ENCODE measurements around the gene TKT.

GRCh38 chr3:53230789-53231188, 25.0 kb downstream of the TKT start:
- TF ChIP-seq POLR2A (IDR thresholded peaks at IDR 0.05; ENCODE audit: borderline replicate concordance, extremely low read depth, insufficient read depth, insufficient read length), result no peak
- no peak for TF ChIP-seq CTCF (IDR thresholded peaks at IDR 0.05 in 2 of 3, conservative IDR thresholded peaks at IDR 0.05 in 1 of 3; ENCODE audit: borderline replicate concordance in 1 of 3, insufficient read depth in 1 of 3, low read depth in 2 of 3, low read length in 2 of 3)
- no peak for TF ChIP-seq YY1 (IDR thresholded peaks at IDR 0.05; ENCODE audit: extremely low read depth, insufficient replicate concordance, low read depth, low read length)
- TF ChIP-seq ZBTB33 (IDR thresholded peaks at IDR 0.05; ENCODE audit: extremely low read depth, insufficient replicate concordance, low read length), result no peak
- no peak for TF ChIP-seq REST (IDR thresholded peaks at IDR 0.05; ENCODE audit: low read depth)
- no peak for TF ChIP-seq EZH2 (IDR thresholded peaks at IDR 0.05)
- no peak for TF ChIP-seq JUND (IDR thresholded peaks at IDR 0.05)
- TF ChIP-seq POLR2AphosphoS5 (IDR thresholded peaks at IDR 0.05; ENCODE audit: low read depth, low read length), result no peak
- TF ChIP-seq MAX (IDR thresholded peaks at IDR 0.05), result no peak
- TF ChIP-seq EZH2phosphoT487 (IDR thresholded peaks at IDR 0.05; ENCODE audit: borderline replicate concordance), result no peak

Data from HCT116 (cell line).